ENCODE results near the gene PLA2G10. TPM values are rescaled to one million over a fixed set of nuclear protein-coding genes. Genes with fewer than 3 reads are reported as not detected.
"Not testable (repeated sequence)": the region's sequence is repeated elsewhere in the genome, so short reads cannot be mapped to it uniquely, and the experiment has no call there.

Gene PLA2G10, protein sequence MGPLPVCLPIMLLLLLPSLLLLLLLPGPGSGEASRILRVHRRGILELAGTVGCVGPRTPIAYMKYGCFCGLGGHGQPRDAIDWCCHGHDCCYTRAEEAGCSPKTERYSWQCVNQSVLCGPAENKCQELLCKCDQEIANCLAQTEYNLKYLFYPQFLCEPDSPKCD
- not detected in 2 replicates for total RNA-seq (2022)
- percentile 2 among the genes with signal in this experiment for Bru-seq, nascent RNA
- BruChase-seq, experiment 1, labeled RNA remaining after a 6-hour chase: percentile 12 among the genes with signal in this experiment
- BruChase-seq, experiment 2, labeled RNA remaining after a 2-hour chase: percentile 5 among the genes with signal in this experiment
- long read RNA-seq, partial matches to known transcripts: 0 of 1 reads
- long read RNA-seq, other reads (novel, unspliced or antisense): 1 of 1 reads

DNA sequence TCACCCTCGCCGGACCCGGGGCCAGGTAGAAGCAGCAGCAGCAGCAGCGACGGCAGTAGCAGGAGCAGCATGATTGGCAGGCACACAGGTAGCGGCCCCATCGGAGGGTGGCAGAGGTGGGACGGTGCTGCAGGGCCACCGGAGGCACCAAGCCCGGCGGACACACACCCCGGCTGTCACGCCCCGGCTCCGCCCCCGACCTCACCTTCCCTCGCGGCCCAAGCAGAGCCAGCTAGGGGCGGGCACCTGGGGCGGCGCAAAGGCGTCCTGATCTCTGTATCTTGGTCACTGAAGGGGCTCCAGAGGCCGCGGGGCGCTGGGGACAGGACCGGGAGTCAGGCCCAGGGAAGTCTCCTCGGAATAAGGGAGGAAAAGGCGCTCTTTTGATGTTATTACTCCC is at the start of gene PLA2G10:
Gene PLA2G10, minus strand, starts transcription at position 180 of the 400 bp plus-strand sequence. Its CDS starts 79 bp downstream, at position 101.
- POLR2A ChIA-PET; H3K27me3 Mint-ChIP-seq (ENCODE audit: insufficient read depth, unreplicated experiment); H3K27ac Mint-ChIP-seq (ENCODE audit: low read depth, unreplicated experiment); H3K36me3 Mint-ChIP-seq (ENCODE audit: insufficient read depth, unreplicated experiment); DNase-seq (ENCODE audit: unreplicated experiment); H3K9me3 Mint-ChIP-seq (ENCODE audit: unreplicated experiment); CTCF ChIA-PET; intact Hi-C loops (cut with micrococcal nuclease); H3K4me1 Mint-ChIP-seq (ENCODE audit: insufficient read depth, unreplicated experiment); BruUV-seq (replicated peaks); H3K4me3 Mint-ChIP-seq (ENCODE audit: unreplicated experiment): not testable (repeated sequence)

GRCh38 chr16:14742273-14743128 is 48.4 kb upstream of the PLA2G10 start, which contains the start of gene NPIPA2:
Gene NPIPA2 (plus strand): TSS chr16:14742533. CDS start chr16:14748066, 5,533 bp downstream.
- H3K4me1 Mint-ChIP-seq (ENCODE audit: insufficient read depth, unreplicated experiment); H3K36me3 Mint-ChIP-seq (ENCODE audit: insufficient read depth, unreplicated experiment); intact Hi-C loops (cut with micrococcal nuclease); DNase-seq (ENCODE audit: unreplicated experiment); H3K9me3 Mint-ChIP-seq (ENCODE audit: unreplicated experiment); POLR2A ChIA-PET; H3K27me3 Mint-ChIP-seq (ENCODE audit: insufficient read depth, unreplicated experiment); CTCF ChIA-PET; H3K4me3 Mint-ChIP-seq (ENCODE audit: unreplicated experiment); H3K27ac Mint-ChIP-seq (ENCODE audit: low read depth, unreplicated experiment): not testable (repeated sequence)
- TSS peak; percentile 86 for BruUV-seq (replicated peaks)

GRCh38 chr16:14741794-14742193 is 47.7 kb upstream of the PLA2G10 start:
- POLR2A ChIA-PET; H3K4me1 Mint-ChIP-seq (ENCODE audit: insufficient read depth, unreplicated experiment); H3K36me3 Mint-ChIP-seq (ENCODE audit: insufficient read depth, unreplicated experiment); intact Hi-C loops (cut with micrococcal nuclease); H3K27me3 Mint-ChIP-seq (ENCODE audit: insufficient read depth, unreplicated experiment); BruUV-seq (replicated peaks); DNase-seq (ENCODE audit: unreplicated experiment); H3K9me3 Mint-ChIP-seq (ENCODE audit: unreplicated experiment); H3K27ac Mint-ChIP-seq (ENCODE audit: low read depth, unreplicated experiment); CTCF ChIA-PET; H3K4me3 Mint-ChIP-seq (ENCODE audit: unreplicated experiment): not testable (repeated sequence)

DNA sequence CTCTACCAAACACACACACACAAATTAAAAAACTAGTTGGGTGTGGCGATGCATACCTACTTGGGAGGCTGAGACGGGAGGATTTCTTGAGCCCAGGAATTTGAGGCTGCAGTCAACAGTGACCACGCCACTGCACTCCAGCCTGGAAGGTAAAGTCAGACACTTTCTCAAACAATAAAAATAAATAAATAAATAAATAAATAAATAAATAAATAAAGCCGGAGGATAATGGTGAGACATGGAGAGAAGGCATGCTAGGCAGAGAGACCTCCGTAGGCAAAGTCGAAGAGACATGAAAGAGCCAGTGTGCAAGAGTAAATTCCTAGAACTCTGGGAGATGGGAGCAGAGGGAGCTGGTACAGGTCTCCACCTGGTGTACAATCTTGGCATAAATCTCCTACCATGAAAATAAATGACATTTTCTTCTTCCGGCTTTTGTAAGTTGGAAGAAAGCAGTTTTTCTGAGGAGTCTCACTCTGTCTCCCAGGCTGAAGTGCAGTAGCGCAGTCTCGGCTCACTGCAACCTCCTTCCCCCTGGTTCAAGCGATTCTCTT is 46.8 kb upstream of the PLA2G10 start:
- H3K27ac Mint-ChIP-seq (ENCODE audit: low read depth, unreplicated experiment); H3K9me3 Mint-ChIP-seq (ENCODE audit: unreplicated experiment); POLR2A ChIA-PET: not testable (repeated sequence)

DNA sequence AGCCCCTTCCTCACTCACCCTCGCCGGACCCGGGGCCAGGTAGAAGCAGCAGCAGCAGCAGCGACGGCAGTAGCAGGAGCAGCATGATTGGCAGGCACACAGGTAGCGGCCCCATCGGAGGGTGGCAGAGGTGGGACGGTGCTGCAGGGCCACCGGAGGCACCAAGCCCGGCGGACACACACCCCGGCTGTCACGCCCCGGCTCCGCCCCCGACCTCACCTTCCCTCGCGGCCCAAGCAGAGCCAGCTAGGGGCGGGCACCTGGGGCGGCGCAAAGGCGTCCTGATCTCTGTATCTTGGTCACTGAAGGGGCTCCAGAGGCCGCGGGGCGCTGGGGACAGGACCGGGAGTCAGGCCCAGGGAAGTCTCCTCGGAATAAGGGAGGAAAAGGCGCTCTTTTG is 39.1 kb upstream of the PLA2G10 start:
- H3K4me3 Mint-ChIP-seq (ENCODE audit: unreplicated experiment); H3K36me3 Mint-ChIP-seq (ENCODE audit: insufficient read depth, unreplicated experiment); H3K9me3 Mint-ChIP-seq (ENCODE audit: unreplicated experiment); H3K4me1 Mint-ChIP-seq (ENCODE audit: insufficient read depth, unreplicated experiment); DNase-seq (ENCODE audit: unreplicated experiment); H3K27me3 Mint-ChIP-seq (ENCODE audit: insufficient read depth, unreplicated experiment); POLR2A ChIA-PET; H3K27ac Mint-ChIP-seq (ENCODE audit: low read depth, unreplicated experiment); intact Hi-C loops (cut with micrococcal nuclease); CTCF ChIA-PET; BruUV-seq (replicated peaks): not testable (repeated sequence)

More for the DNA sequence above, 46.8 kb upstream of the PLA2G10 start:
- intact Hi-C loops (cut with micrococcal nuclease); CTCF ChIA-PET; H3K4me3 Mint-ChIP-seq (ENCODE audit: unreplicated experiment); H3K36me3 Mint-ChIP-seq (ENCODE audit: insufficient read depth, unreplicated experiment); H3K27me3 Mint-ChIP-seq (ENCODE audit: insufficient read depth, unreplicated experiment); BruUV-seq (replicated peaks); H3K4me1 Mint-ChIP-seq (ENCODE audit: insufficient read depth, unreplicated experiment); DNase-seq (ENCODE audit: unreplicated experiment): not testable (repeated sequence)

DNA sequence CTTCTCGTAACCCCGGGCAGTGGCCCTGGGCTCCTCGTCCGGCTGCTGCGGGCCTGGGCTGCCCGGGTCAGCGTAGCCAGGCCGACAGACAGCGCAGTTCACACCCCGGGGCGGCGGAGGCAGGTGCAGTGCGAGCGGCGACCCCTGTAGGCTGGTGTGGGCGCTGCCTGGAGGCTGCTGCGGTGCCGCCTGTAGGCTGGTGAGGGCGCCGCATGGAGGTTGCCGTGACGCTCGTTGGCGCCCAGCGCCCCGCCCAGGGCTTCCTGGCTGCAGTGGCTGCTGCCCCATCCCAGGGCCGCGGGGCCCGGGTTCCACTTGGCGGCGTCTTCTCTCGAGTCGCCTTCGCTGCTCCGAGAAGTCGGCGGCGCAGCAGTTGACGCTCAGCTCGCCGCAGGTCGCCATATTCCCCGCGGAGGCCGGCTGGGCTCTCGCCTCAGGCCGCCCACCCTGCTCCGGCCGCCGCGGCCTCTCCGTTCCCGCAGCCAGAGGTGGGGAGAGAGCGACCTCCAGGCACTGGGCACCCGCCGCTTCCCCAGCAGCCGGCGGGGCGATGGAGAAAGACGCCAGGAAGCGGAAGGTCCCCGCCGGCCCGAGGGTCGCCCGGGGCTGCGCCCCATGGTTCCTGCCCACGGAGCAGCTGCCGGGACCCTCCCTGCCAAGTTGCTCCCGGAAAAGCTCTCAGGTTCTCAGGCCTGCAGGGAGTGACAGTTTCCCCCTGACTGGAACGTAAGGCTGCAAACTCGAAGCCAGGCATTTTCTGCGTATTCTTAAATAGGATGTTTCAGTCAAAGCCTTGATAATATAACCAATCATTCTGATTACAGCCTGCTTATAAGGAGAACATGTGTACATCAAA is 9.3 kb upstream of the PLA2G10 start, which contains the start of gene NPIPA3:
Gene NPIPA3, plus strand, starts transcription at position 256 of the 856 bp plus-strand sequence. CDS start 5,533 bp downstream, outside the sequence.
- H3K36me3 Mint-ChIP-seq (ENCODE audit: insufficient read depth, unreplicated experiment); DNase-seq (ENCODE audit: unreplicated experiment); H3K4me3 Mint-ChIP-seq (ENCODE audit: unreplicated experiment); H3K27ac Mint-ChIP-seq (ENCODE audit: low read depth, unreplicated experiment); H3K9me3 Mint-ChIP-seq (ENCODE audit: unreplicated experiment); CTCF ChIA-PET; H3K27me3 Mint-ChIP-seq (ENCODE audit: insufficient read depth, unreplicated experiment); POLR2A ChIA-PET; intact Hi-C loops (cut with micrococcal nuclease); H3K4me1 Mint-ChIP-seq (ENCODE audit: insufficient read depth, unreplicated experiment): not testable (repeated sequence)
- TSS peak; percentile 24 for BruUV-seq (replicated peaks)

DNA sequence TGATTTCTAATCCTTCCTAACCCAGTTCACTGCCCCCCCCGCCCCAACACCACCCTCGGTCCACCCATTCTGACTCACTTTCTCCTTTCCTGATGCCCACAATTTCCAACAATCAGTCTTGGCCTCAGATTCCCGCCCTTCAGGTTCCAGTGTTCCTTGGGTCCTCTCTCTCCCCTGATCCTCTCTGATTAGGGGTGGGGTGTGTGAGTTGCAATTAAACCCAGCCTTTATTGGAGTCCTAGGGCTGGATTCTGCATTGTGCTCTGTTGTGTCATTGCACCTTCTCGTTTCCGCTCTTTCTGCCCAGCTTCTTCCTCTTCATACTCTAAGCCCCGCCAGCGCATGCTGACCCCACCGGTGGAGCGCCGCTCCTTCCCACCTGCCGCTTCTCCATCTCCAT is 8.6 kb upstream of the PLA2G10 start:
- H3K4me3 Mint-ChIP-seq (ENCODE audit: unreplicated experiment): not testable (repeated sequence)

DNA sequence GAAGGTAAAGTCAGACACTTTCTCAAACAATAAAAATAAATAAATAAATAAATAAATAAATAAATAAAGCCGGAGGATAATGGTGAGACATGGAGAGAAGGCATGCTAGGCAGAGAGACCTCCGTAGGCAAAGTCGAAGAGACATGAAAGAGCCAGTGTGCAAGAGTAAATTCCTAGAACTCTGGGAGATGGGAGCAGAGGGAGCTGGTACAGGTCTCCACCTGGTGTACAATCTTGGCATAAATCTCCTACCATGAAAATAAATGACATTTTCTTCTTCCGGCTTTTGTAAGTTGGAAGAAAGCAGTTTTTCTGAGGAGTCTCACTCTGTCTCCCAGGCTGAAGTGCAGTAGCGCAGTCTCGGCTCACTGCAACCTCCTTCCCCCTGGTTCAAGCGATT is 7.8 kb upstream of the PLA2G10 start:
- H3K27ac Mint-ChIP-seq (ENCODE audit: low read depth, unreplicated experiment); BruUV-seq (replicated peaks); CTCF ChIA-PET; intact Hi-C loops (cut with micrococcal nuclease); H3K27me3 Mint-ChIP-seq (ENCODE audit: insufficient read depth, unreplicated experiment); H3K9me3 Mint-ChIP-seq (ENCODE audit: unreplicated experiment); H3K4me1 Mint-ChIP-seq (ENCODE audit: insufficient read depth, unreplicated experiment); DNase-seq (ENCODE audit: unreplicated experiment); H3K36me3 Mint-ChIP-seq (ENCODE audit: insufficient read depth, unreplicated experiment); H3K4me3 Mint-ChIP-seq (ENCODE audit: unreplicated experiment); POLR2A ChIA-PET: not testable (repeated sequence)

More for the DNA sequence above, 8.6 kb upstream of the PLA2G10 start:
- DNase-seq (ENCODE audit: unreplicated experiment); H3K27me3 Mint-ChIP-seq (ENCODE audit: insufficient read depth, unreplicated experiment); CTCF ChIA-PET; H3K9me3 Mint-ChIP-seq (ENCODE audit: unreplicated experiment); H3K36me3 Mint-ChIP-seq (ENCODE audit: insufficient read depth, unreplicated experiment); POLR2A ChIA-PET; intact Hi-C loops (cut with micrococcal nuclease); H3K4me1 Mint-ChIP-seq (ENCODE audit: insufficient read depth, unreplicated experiment); BruUV-seq (replicated peaks); H3K27ac Mint-ChIP-seq (ENCODE audit: low read depth, unreplicated experiment): not testable (repeated sequence)
